ENCODE measurements around the gene TRPM1. TPM values are rescaled to one million over a fixed set of nuclear protein-coding genes. Genes with fewer than 3 reads are reported as not detected.

TRPM1 gene
- total and polyA plus RNA-seq, 7 donors: 0.03 TPM; not detected in 6

DNA sequence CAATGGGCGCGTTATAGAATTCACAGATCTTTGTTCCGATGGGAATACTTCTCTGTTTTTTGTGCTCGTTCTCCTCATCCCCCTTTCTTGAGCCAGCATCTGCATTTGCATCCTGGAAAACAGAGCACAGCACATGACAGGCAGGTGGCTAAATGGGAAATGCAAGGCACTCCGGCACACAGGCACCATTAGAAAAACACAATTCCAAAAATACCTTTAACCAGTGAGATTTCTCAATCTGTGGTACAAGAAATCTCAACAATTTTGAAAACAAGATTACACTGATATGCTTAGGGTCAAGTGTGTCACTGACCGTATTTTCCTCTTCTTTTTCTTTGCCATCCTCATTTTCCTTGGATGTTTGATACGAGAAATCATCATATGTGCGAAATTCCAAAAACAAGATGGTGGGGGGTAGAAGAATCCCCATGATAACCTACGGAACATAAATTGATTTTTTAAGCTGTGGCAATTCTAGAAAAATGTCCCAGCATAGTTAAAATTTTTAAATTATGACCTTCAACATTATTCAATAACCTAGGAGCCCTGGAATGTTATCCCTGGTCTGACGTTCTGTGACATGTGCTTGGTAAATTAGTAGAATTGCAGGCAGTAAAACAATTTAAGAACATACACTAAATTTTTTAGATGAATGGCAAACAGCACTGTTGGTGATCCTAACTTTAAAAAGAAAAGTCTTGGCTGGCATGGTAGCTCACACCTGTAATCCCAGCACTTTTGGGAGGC is 63.6 kb downstream of the TRPM1 start:
- no peak overlapping the region for H3K4me3 ChIP-seq
- no peak overlapping the region for H3K27ac ChIP-seq
- H3K27me3 ChIP-seq (ENCODE audit: insufficient read depth in 3 of 3, low read length in 2 of 3): peaks cover 0 to 3% (median 0%) of the 10 kb centered on the region in 3 donors
- TF ChIP-seq, protein P1, sequence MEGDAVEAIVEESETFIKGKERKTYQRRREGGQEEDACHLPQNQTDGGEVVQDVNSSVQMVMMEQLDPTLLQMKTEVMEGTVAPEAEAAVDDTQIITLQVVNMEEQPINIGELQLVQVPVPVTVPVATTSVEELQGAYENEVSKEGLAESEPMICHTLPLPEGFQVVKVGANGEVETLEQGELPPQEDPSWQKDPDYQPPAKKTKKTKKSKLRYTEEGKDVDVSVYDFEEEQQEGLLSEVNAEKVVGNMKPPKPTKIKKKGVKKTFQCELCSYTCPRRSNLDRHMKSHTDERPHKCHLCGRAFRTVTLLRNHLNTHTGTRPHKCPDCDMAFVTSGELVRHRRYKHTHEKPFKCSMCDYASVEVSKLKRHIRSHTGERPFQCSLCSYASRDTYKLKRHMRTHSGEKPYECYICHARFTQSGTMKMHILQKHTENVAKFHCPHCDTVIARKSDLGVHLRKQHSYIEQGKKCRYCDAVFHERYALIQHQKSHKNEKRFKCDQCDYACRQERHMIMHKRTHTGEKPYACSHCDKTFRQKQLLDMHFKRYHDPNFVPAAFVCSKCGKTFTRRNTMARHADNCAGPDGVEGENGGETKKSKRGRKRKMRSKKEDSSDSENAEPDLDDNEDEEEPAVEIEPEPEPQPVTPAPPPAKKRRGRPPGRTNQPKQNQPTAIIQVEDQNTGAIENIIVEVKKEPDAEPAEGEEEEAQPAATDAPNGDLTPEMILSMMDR (IDR thresholded peaks at IDR 0.05): no peak
- H3K9me3 ChIP-seq: no peaks in the 10 kb centered on the region
- intact Hi-C loops (cut with DNase I): no loop called here
- H3K4me1 ChIP-seq: no peaks in the 10 kb centered on the region
- 79 to 85% (median 84%) methylated on average over 10 of the region's 10 CpGs for WGBS, 3 donors
- no peak for DNase-seq
- no peaks in the 10 kb centered on the region for H3K36me3 ChIP-seq (ENCODE audit: insufficient read depth in 1 of 2, low read depth in 1 of 2)
- no peak for ATAC-seq

DNA sequence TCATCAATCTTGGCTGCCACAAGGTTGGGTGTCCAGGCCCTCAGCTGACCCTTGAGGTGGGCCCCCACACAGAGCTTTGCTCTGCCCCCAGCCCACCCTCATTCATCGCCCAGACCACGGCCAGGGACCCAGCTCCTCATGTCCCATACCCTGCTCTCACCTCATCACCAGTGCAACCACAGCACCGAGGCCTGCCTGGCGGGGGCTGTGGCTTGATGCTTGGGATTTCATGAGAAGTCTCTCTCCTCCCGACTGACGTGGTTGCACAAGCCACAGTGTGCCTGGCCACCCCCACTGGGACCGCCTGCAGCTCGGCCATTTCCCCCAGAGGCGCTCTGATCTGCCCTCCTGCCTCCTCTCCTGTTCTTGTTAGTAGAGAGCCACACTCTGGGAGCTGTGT is 64.7 kb downstream of the TRPM1 start:
- Histone ChIP-seq H3K4me1 (no peaks in the 10 kb centered on the region), H3K9me3 (no peaks in the 10 kb centered on the region), H3K27ac (no peak overlapping the region), H3K27me3 (ENCODE audit: insufficient read depth in 3 of 3, low read length in 2 of 3) (peaks cover 0 to 3% (median 0%) of the 10 kb centered on the region in 3 donors), H3K4me3 (no peak overlapping the region), H3K36me3 (ENCODE audit: insufficient read depth in 1 of 2, low read depth in 1 of 2) (no peaks in the 10 kb centered on the region)
- ATAC-seq: no peak
- TF ChIP-seq, protein P1 (IDR thresholded peaks at IDR 0.05): no peak
- intact Hi-C loops (cut with DNase I): no loop called here
- WGBS, 3 donors: 80 to 87% (median 84%) methylated on average over 9 of the region's 9 CpGs
- DNase-seq: no peak

DNA sequence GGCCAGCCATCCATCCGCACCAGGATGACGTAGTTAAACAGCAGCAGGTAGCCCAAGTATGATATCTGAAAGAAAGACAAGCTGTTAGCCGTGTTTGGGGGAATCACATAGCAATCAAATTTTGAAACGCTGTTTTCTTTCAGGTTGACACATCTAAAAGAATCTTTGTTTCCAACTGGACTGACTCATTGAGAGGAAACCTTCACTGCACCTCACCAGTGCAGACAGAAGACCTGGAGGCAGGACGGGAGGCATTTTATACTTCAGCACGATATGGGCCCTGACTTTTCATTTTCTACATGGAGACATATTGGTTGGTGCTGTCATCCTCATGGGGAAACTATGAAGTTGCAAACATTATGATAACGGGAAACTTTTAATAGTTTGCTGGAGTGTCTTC is 65.9 kb downstream of the TRPM1 start:
- H3K9me3 ChIP-seq: no peaks in the 10 kb centered on the region
- intact Hi-C loops (cut with DNase I): no loop called here
- no peak overlapping the region for H3K4me3 ChIP-seq
- no peaks in the 10 kb centered on the region for H3K27me3 ChIP-seq (ENCODE audit: insufficient read depth in 3 of 3, low read length in 2 of 3)
- TF ChIP-seq, protein P1 (IDR thresholded peaks at IDR 0.05): no peak
- DNase-seq (no peak), ATAC-seq (no peak)
- H3K27ac ChIP-seq: no peak overlapping the region
- no peaks in the 10 kb centered on the region for H3K36me3 ChIP-seq (ENCODE audit: insufficient read depth in 1 of 2, low read depth in 1 of 2)
- 89 to 91% (median 90%) methylated on average over 7 of the region's 7 CpGs for WGBS, 3 donors
- no peaks in the 10 kb centered on the region for H3K4me1 ChIP-seq

DNA sequence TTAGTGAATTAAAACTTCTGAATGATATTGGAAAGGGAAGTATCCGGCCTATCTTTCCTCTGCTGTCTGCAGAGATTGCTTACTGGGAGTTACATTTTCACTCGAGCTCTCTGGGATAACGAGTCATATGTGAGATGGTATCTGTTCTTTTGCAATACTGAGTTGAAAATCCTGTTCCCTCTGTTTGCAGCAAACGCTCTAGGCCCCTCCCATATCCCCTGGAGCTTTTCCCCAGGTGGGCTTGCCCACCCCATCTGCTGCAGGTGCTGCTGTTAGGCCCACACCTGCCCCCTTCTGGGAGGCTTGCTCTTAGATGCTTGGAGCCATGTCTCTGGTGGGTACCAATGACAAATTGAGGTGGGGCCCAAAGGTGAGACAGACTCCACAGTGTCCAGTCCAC is 67.4 kb downstream of the TRPM1 start:
- 63 to 72% (median 67%) methylated on average over 4 of the region's 4 CpGs for WGBS, 3 donors
- TF ChIP-seq, protein P1 (IDR thresholded peaks at IDR 0.05): no peak
- intact Hi-C loops (cut with DNase I): no loop called here

DNA sequence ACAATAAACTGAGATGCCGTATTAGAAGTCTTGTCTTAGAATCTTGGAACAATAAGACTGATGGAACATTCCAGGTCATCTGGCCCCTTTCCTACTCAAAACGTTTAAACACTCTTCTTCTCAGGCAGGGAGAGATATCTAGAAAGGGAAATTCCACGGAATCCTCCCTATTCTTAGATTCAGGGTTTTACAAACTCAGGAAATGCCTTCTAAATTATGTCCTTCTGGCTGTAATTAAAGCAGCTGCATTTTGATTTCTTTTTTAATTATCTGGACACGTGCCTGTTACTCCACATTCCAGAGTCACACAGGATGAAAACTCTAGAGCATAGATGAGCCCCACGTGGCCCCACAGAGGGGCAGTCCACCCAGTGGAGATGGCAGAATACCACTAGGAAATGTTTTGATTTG is 68.6 kb downstream of the TRPM1 start:
- TF ChIP-seq, protein P1 (IDR thresholded peaks at IDR 0.05): no peak
- 23 to 25% (median 24%) methylated on average over 5 of the region's 5 CpGs for WGBS, 3 donors
- intact Hi-C loops (cut with DNase I): no loop called here
- no peaks in the 10 kb centered on the region for H3K9me3 ChIP-seq
- H3K4me1 ChIP-seq: no peaks in the 10 kb centered on the region
- H3K27me3 ChIP-seq (ENCODE audit: insufficient read depth in 3 of 3, low read length in 2 of 3): no peaks in the 10 kb centered on the region
- no peak for DNase-seq
- H3K36me3 ChIP-seq (ENCODE audit: insufficient read depth in 1 of 2, low read depth in 1 of 2): no peaks in the 10 kb centered on the region
- peak overlapping the region; percentile 9 for H3K27ac ChIP-seq
- no peak for ATAC-seq
- no peak overlapping the region for H3K4me3 ChIP-seq

More for the DNA sequence above, 67.4 kb downstream of the TRPM1 start:
- Histone ChIP-seq H3K27ac (no peak overlapping the region), H3K4me3 (no peak overlapping the region), H3K36me3 (ENCODE audit: insufficient read depth in 1 of 2, low read depth in 1 of 2) (no peaks in the 10 kb centered on the region), H3K4me1 (no peaks in the 10 kb centered on the region), H3K27me3 (ENCODE audit: insufficient read depth in 3 of 3, low read length in 2 of 3) (no peaks in the 10 kb centered on the region), H3K9me3 (no peaks in the 10 kb centered on the region)
- no peak for DNase-seq
- no peak for ATAC-seq
